ENCODE results near the gene EPB42. TPM values are rescaled to one million over a fixed set of nuclear protein-coding genes. Genes with fewer than 3 reads are reported as not detected.

Gene EPB42
- total RNA-seq, 1 experiment from 2014 or later: not detected

- H3K36me3 ChIP-seq (ENCODE audit: control insufficient read depth, insufficient read depth, low read length): no peaks in the 10 kb centered on the region
- no peaks in the 10 kb centered on the region for H3K9me3 ChIP-seq
- intact Hi-C loops (cut with micrococcal nuclease; ENCODE audit: unreplicated experiment): no loop called here
- H3K4me3 ChIP-seq (ENCODE audit: low read depth, low read length): no peak overlapping the region
- H3K27ac Mint-ChIP-seq (ENCODE audit: unreplicated experiment): no peak overlapping the region
- peaks cover 9% of the 10 kb centered on the region for H3K36me3 Mint-ChIP-seq (ENCODE audit: insufficient read depth, unreplicated experiment)
- TF ChIP-seq CTCF (IDR thresholded peaks at IDR 0.05; ENCODE audit: insufficient read depth in 1 of 2, low read depth in 1 of 2, low read length in 1 of 2, severe bottlenecking in 1 of 2, unreplicated experiment in 1 of 2): no peak
- peak in 1 of 2 experiments; percentile 21 for DNase-seq
- H3K4me1 Mint-ChIP-seq (ENCODE audit: low read depth, unreplicated experiment): peaks cover 8% of the 10 kb centered on the region
- BruUV-seq (replicated peaks): no TSS peak
- H3K4me1 ChIP-seq: peaks cover 15% of the 10 kb centered on the region
- ChIA-PET POLR2A (no interaction called here), CTCF (no interaction called here)
- no peaks in the 10 kb centered on the region for H3K9me3 Mint-ChIP-seq (ENCODE audit: unreplicated experiment)
- no peak overlapping the region for H3K4me3 Mint-ChIP-seq (ENCODE audit: unreplicated experiment)
- no peaks in the 10 kb centered on the region for H3K27me3 Mint-ChIP-seq (ENCODE audit: insufficient read depth, unreplicated experiment)
- H3K27me3 ChIP-seq (replicated peaks; ENCODE audit: control insufficient read depth, insufficient read depth, low read length): no peaks in the 10 kb centered on the region
Measured at GRCh38 chr15:43150191-43150929, 70.5 kb downstream of the EPB42 start.

Other genes starting within 250 kb of the EPB42 start
- gene UBR1, start 115.0 kb downstream of the EPB42 start, total RNA-seq (2022): 21.9 and 22.3 TPM in 2 replicates
- 22.0 and 23.7 TPM in 2 replicates for gene TMEM62, start 87.4 kb downstream of the EPB42 start, total RNA-seq (2022)
- gene CCNDBP1, start 35.6 kb downstream of the EPB42 start, total RNA-seq (2022): 21.7 and 23.1 TPM in 2 replicates
- gene TGM5, start 45.9 kb upstream of the EPB42 start, total RNA-seq (2022): not detected in 2 replicates
- not detected in 2 replicates for gene TGM7, start 81.2 kb upstream of the EPB42 start, total RNA-seq (2022)
- 7.4 and 7.9 TPM in 2 replicates for gene LCMT2, start 109.6 kb upstream of the EPB42 start, total RNA-seq (2022)
- gene ZSCAN29, start 150.0 kb upstream of the EPB42 start, total RNA-seq (2022): 39.4 and 43.0 TPM in 2 replicates
- gene TUBGCP4, start 150.1 kb upstream of the EPB42 start, total RNA-seq (2022): 28.4 and 29.2 TPM in 2 replicates